GM10266 (cell line): Measurements from ENCODE around the gene FAM227A.
"Not testable (repeated sequence)": the region's sequence is repeated elsewhere in the genome, so short reads cannot be mapped to it uniquely, and the experiment has no call there.

Experiments used
- DNase-seq: peaks from one replicate; pipeline ENCODE4 v3.0.0; 2012; ENCODE audit errors: extremely low spot score
- TF ChIP-seq, protein P1 (sequence below): IDR thresholded peaks from 2 replicates; pipeline ENCODE4 v1.5.1; 2012; ENCODE audit warnings: mild to moderate bottlenecking, low read depth; ENCODE audit not compliant: control insufficient read depth, insufficient read depth; ENCODE audit errors: missing control alignments

Gene FAM227A

DNA sequence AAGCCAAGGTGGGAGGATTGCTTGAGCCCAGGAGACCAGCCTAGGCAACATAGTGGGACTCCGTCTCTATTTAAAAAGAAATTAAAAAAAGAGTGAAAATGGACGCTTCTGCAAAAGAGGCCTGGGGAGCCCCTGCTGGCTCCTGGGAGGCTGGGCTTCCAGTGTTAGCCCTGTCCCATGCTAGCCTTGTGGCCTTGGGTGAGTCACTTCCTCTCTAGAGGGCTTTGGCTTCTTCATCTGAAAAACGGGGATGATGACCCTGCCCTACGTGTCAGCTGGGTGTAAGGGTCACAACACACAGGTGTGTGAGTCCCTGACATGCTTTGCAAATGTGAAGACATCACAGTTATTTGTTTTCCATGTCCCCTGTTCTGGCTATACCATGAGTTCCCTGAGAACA, 32.8 kb downstream of the FAM227A start:
- TF ChIP-seq, protein P1, sequence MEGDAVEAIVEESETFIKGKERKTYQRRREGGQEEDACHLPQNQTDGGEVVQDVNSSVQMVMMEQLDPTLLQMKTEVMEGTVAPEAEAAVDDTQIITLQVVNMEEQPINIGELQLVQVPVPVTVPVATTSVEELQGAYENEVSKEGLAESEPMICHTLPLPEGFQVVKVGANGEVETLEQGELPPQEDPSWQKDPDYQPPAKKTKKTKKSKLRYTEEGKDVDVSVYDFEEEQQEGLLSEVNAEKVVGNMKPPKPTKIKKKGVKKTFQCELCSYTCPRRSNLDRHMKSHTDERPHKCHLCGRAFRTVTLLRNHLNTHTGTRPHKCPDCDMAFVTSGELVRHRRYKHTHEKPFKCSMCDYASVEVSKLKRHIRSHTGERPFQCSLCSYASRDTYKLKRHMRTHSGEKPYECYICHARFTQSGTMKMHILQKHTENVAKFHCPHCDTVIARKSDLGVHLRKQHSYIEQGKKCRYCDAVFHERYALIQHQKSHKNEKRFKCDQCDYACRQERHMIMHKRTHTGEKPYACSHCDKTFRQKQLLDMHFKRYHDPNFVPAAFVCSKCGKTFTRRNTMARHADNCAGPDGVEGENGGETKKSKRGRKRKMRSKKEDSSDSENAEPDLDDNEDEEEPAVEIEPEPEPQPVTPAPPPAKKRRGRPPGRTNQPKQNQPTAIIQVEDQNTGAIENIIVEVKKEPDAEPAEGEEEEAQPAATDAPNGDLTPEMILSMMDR: no peak
- DNase-seq: no peak

DNA sequence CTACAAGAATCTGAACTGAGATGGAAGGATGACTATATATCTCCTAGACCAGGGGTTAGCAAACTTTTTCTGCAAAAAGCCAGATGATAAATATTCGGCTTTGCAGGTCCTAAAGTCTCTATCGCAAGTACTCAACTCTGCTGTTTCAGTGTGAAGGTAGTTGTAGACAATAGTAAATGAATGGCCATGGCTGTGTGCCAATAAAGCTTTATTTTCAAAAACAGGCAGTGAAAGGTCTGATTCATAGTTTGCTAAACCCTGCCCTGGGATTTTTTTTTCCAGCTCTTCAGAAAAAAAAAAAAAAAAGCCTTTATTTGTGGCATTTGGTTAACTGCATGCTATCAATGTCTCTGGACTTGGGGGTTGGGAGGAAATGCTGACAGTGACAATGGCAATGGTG, 37.5 kb downstream of the FAM227A start:
- no peak for DNase-seq
- TF ChIP-seq, protein P1: no peak

DNA sequence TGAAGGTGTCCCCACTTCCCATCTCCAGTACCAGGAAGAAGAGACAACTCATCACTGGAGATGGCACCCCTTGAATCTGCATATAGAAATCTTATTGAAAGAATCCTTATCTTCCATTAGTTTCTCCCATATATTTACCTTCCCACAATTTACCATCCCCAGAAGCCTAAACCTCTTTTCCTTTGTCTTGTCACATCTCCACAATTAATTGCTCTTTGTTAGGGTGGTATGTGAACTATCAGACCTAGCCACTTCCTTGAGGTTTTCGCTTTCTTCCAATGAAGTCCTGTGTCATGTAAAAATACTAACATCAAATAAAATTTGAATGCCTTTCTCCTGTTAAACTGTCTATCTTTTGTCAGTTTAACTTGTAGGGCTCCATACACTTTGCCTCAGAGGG, 37.9 kb downstream of the FAM227A start:
- DNase-seq: no peak
- TF ChIP-seq, protein P1: no peak

DNA sequence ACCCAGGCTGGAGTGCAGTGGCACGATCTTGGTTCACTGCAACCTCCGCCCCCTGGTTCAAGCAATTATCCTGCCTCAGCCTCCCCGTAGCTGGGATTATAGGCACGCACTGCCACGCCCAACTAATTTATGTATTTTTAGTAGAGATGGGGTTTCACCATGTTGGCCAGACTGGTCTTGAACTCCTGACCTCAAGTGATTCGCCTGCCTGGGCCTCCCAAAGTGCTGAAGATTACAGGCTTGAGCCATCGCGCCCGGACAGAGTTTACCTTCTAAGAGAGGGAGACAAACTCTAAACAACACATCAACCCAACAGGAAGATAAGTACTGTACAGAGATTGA, 41.2 kb downstream of the FAM227A start:
- DNase-seq: not testable (repeated sequence)

DNA sequence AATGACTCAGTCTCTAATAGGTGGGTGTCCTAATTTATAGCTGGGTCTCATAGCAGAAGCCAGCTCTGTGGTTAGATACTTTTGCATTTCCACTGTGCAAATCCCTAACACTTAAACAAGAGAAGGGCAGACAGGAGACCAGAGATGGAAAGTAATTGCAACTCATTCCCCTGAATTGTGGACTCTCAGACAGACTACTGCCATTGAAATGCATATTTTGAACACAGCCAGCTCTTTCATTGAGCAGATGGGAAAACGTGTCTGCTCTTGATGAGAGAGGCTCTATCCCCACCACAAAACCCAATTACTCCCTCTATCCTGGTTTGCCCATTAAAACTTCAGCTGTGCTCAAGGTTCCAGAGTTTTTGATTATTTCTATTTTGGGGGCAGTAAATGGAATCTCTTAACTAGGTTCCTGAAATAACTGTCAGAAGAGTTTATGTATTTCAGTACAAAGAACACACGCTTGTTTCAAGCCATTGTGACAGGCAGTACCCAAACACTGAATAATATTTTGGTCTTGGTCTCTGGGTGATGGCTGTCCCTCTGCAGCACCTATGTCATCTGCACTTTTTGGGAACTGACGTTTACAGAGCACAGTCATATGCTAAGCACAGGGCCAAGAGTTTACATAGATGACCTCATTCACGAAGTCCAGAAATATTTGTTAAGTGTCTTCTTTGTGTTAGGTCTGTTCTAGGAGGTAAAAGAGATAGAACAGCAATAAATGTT, 41.7 kb downstream of the FAM227A start:
- no peak for DNase-seq
- TF ChIP-seq, protein P1: no peak

DNA sequence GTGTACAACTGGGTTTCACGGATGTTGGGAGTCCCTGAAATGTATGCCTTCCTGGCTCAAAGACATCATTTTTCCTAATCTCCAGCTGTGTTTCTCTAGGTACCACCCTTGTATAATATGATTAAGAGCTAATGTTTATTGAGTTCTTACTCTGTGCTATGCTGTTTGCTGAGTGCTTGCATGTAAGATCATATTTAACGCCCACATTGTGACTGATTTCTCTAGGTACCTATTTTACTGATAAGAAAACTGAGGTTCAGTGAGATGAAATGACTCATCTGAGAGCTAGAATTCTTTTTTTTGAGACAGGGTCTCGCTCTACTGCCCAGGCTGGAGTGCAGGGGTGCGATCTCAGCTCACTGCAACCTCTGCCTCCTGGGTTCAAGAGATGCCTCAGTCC, 42.6 kb downstream of the FAM227A start:
- no peak for DNase-seq
- TF ChIP-seq, protein P1: no peak

DNA sequence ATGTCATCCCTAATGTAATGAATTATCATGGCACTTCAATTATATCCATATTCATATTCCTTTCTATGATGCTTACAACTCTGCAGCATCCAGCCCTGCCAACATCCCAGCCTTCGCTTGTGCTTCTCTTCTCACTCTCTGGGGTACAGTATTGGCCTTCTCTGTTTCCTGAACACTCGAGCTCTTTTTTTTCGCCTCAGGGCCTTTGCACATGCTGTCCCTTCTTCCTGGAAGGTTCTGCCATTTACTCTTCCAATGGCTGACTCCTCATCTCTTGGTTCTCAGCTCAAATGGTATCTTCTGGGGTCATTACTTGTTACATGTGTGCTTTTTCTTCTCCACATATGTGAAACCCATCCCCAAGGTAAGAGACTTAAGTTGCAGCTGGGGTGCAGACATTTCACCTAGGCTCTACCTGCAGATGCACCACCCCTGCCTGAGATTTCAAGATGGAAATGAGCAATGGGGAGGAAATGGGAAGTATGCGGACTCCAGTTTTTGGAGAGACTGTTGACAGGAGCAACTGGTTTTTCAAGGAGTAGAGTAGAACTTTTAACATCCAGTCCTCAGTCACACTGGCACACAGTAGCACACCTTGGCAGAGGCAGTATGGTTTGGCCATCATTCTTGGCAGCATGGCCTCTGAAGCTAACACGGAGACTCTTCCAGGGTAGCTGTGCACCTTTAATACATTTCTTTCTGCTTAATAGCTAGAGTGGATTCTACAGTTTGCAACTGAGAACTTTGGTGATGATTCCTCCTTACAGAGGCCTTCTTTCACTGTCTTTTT, 43.8 kb downstream of the FAM227A start:
- TF ChIP-seq, protein P1: no peak
- no peak for DNase-seq

DNA sequence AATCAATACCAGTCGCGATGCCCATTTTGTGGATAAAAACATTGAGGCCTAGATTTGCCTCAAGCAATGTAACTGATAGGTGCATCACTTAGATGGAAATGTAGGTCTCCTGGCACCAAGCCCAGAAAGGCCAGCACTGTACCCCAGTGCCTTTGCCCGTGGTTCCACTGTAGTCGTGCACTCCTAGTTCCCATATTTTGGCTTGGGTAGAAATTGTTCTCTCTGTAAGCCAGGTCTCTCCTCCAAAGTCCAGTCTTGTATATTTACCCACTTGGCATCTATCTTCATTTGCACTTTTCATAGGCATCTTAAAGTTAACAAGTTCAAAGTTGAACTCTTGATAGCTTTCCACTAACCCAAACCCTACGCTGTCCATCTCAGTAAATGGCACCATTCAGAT, 44.6 kb downstream of the FAM227A start:
- TF ChIP-seq, protein P1: no peak
- no peak for DNase-seq
